ENCODE results near the gene UBL7. TPM values are rescaled to one million over a fixed set of nuclear protein-coding genes. Genes with fewer than 3 reads are reported as not detected.

Gene UBL7
- total RNA-seq, 3 donors from 2014 or later, result 29.5 to 43.5 (median 37.6) TPM

DNA sequence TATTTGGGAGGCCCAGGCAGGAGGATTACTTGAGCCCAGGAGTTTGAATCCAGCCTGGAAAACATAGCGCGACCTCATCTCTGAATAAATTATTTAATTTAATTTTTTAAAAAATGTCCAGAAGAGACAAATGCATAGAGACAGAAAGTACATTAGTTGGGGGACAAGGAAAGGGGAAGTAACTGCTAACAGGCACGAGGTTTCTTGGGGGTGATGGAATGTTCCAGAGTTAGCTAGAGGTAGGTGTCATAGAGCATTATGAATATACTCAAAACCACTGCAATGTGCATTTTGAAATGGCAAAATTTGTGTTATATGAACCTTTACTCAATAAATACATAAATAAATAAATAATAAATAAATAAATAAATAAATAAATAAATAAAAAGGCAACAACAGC, 61.9 kb downstream of the UBL7 start:
- Histone ChIP-seq H3K4me3 (no peak overlapping the region), H3K36me3 (ENCODE audit: low read depth) (no peaks in the 10 kb centered on the region), H3K9me3 (no peaks in the 10 kb centered on the region), H3K4me1 (ENCODE audit: low read depth) (peaks cover 6% of the 10 kb centered on the region)
- DNase-seq (no peak), ATAC-seq (no peak)
- TF ChIP-seq CTCF (IDR thresholded peaks at IDR 0.05), result no peak
- intact Hi-C loops (cut with DNase I, micrococcal nuclease), result no loop called here

DNA sequence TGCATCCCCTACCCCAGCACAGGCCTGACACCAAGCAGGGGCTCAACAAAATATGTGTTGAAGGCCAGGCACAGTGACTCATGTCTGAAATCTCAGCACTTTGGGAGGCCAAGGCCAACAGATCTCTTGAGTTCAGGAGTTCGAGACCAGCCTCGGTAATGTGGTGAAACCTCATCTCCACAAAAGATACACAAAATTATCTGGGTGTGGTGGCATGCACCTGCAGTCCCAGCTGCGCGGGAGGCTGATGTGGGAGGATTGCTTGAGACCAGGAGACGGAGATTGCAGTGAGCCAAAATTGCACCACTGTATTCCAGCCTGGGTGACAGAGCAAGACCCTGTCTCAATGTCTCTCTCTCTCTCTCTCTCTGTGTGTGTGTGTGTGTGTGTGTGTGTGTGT, 62.8 kb downstream of the UBL7 start:
- ATAC-seq (no peak), DNase-seq (no peak)
- Histone ChIP-seq H3K4me1 (ENCODE audit: low read depth) (peaks cover 6% of the 10 kb centered on the region), H3K9me3 (no peaks in the 10 kb centered on the region), H3K36me3 (ENCODE audit: low read depth) (no peaks in the 10 kb centered on the region), H3K4me3 (no peak overlapping the region)
- intact Hi-C loops (cut with DNase I, micrococcal nuclease), result no loop called here
- TF ChIP-seq CTCF (IDR thresholded peaks at IDR 0.05), result no peak

GRCh38 chr15:74397239-74398068, 63.5 kb downstream of the UBL7 start:
- H3K4me1 ChIP-seq (ENCODE audit: low read depth), result peaks cover 1% of the 10 kb centered on the region
- peak; percentile 37 for ATAC-seq
- no peaks in the 10 kb centered on the region for H3K36me3 ChIP-seq (ENCODE audit: low read depth)
- H3K4me3 ChIP-seq, result no peak overlapping the region
- DNase-seq, result no peak
- no peaks in the 10 kb centered on the region for H3K9me3 ChIP-seq
- TF ChIP-seq CTCF (IDR thresholded peaks at IDR 0.05), result no peak
- intact Hi-C loops (cut with DNase I, micrococcal nuclease), result no loop called here

- peak in 1 of 3 donors; percentile 18 for DNase-seq
- no peak overlapping the region for H3K4me3 ChIP-seq
Measured at GRCh38 chr15:74396445-74397238, 64.3 kb downstream of the UBL7 start.

DNA sequence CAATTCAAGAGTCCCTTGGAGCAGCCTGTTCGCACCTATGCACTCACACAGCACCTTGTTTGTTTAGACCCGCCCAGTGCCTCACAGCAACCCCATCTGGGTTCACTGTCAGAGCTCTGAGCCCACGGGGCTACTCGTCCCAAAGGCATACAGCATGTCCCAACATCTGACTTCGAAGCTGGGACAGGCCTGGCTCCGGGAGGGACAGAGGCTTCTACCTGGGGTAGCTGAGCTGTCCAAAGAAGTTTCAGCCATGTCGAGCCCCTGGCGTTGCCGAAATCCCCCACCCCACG, 64.9 kb downstream of the UBL7 start:
- intact Hi-C loops (cut with DNase I, micrococcal nuclease), result no loop called here
- Histone ChIP-seq H3K36me3 (ENCODE audit: low read depth) (no peaks in the 10 kb centered on the region), H3K4me3 (no peak overlapping the region), H3K4me1 (ENCODE audit: low read depth) (no peaks in the 10 kb centered on the region), H3K9me3 (no peaks in the 10 kb centered on the region)
- no peak for TF ChIP-seq CTCF (IDR thresholded peaks at IDR 0.05)
- DNase-seq, result no peak
- ATAC-seq, result no peak

More at GRCh38 chr15:74396445-74397238, 64.3 kb downstream of the UBL7 start:
- no peaks in the 10 kb centered on the region for H3K9me3 ChIP-seq
- intact Hi-C loops (cut with DNase I, micrococcal nuclease), result no loop called here
- H3K36me3 ChIP-seq (ENCODE audit: low read depth), result no peaks in the 10 kb centered on the region
- H3K4me1 ChIP-seq (ENCODE audit: low read depth), result no peaks in the 10 kb centered on the region
- TF ChIP-seq CTCF (IDR thresholded peaks at IDR 0.05), result no peak
- ATAC-seq, result peak; percentile 54

Small RNA genes within 50 kb of the gene (microRNA-seq; reads per million reads assigned to microRNA genes)
- gene MIR6881, result not detected

Other genes with a start within 250 kb of the UBL7 start
- under 1 TPM in 1 of 3 donors, not detected in 2; 0.22 TPM for gene CCDC33, start 224.8 kb downstream of the UBL7 start, total RNA-seq
- gene CYP11A1, start 93.5 kb downstream of the UBL7 start, total RNA-seq, result under 1 TPM; 0.52 to 0.82 (median 0.60) TPM
- 1 to 10 TPM; 1.6 to 3.7 (median 3.0) TPM for gene SEMA7A, start 27.2 kb downstream of the UBL7 start, total RNA-seq
- gene ARID3B, start 80.1 kb upstream of the UBL7 start, total RNA-seq, result 10 to 100 TPM; 10.3 to 14.5 (median 11.5) TPM
- 100 to 1,000 TPM in 2 of 3 donors, 10 to 100 TPM in 1; 92.7 to 120 (median 110) TPM for gene CLK3, start 154.7 kb upstream of the UBL7 start, total RNA-seq
- 10 to 100 TPM; 30.9 to 31.9 (median 31.6) TPM for gene EDC3, start 234.9 kb upstream of the UBL7 start, total RNA-seq